HG03432 (cell line): ENCODE measurements around the gene SIGLEC6.
"Not testable (repeated sequence)": the region's sequence is repeated elsewhere in the genome, so short reads cannot be mapped to it uniquely, and the experiment has no call there.

Experiments
- ATAC-seq: cut with Tn5 transposase; IDR thresholded peaks from one replicate; pipeline ENCODE4 v1.9.1; 2021; ENCODE audit warnings: mild to moderate bottlenecking, moderate library complexity; ENCODE audit not compliant: unreplicated experiment

The SIGLEC6 gene

GRCh38 chr19:51509823-51510660 lies 21.4 kb downstream of the SIGLEC6 start:
- ATAC-seq, result no peak

GRCh38 chr19:51508059-51508733 lies 23.3 kb downstream of the SIGLEC6 start:
- no peak for ATAC-seq

GRCh38 chr19:51507640-51508058 lies 23.8 kb downstream of the SIGLEC6 start:
- ATAC-seq, result no peak

- no peak for ATAC-seq
These were observed 24.3 kb downstream of the SIGLEC6 start for GRCh38 chr19:51507192-51507591.

- ATAC-seq, result no peak
These were observed 25.6 kb downstream of the SIGLEC6 start for GRCh38 chr19:51505904-51506303.

- ATAC-seq, result no peak
These were observed 27.6 kb downstream of the SIGLEC6 start for GRCh38 chr19:51503896-51504295.

- ATAC-seq, result no peak
These were observed 28.1 kb downstream of the SIGLEC6 start for GRCh38 chr19:51503286-51503817.

GRCh38 chr19:51501594-51502263 lies 29.7 kb downstream of the SIGLEC6 start, which contains the start of gene SIGLEC12:
SIGLEC12 (minus strand) TSS chr19:51501800; CDS start chr19:51501733, 67 bp downstream.
- ATAC-seq, result no peak

GRCh38 chr19:51500931-51501330 lies 30.5 kb downstream of the SIGLEC6 start:
- not testable (repeated sequence) for ATAC-seq

GRCh38 chr19:51497666-51498065 lies 33.8 kb downstream of the SIGLEC6 start:
- ATAC-seq, result no peak

- ATAC-seq, result no peak
These were observed 37.7 kb downstream of the SIGLEC6 start for GRCh38 chr19:51493776-51494175.

- no peak for ATAC-seq
These were observed 39.9 kb downstream of the SIGLEC6 start for GRCh38 chr19:51491586-51491985.

- no peak for ATAC-seq
These were observed 40.8 kb downstream of the SIGLEC6 start for GRCh38 chr19:51490676-51491075.

GRCh38 chr19:51489113-51489512 lies 42.4 kb downstream of the SIGLEC6 start:
- no peak for ATAC-seq

- ATAC-seq, result no peak
These were observed 43.0 kb downstream of the SIGLEC6 start for GRCh38 chr19:51488491-51488890.

GRCh38 chr19:51485960-51486660 lies 45.4 kb downstream of the SIGLEC6 start:
- ATAC-seq, result no peak

- ATAC-seq, result no peak
These were observed 50.9 kb downstream of the SIGLEC6 start for GRCh38 chr19:51480590-51480989.

- no peak for ATAC-seq
These were observed 51.7 kb downstream of the SIGLEC6 start for GRCh38 chr19:51479531-51480331.

- no peak for ATAC-seq
These were observed 52.9 kb downstream of the SIGLEC6 start, which contains the start of gene CEACAM18 for GRCh38 chr19:51478381-51479234. CEACAM18 (plus strand) TSS chr19:51478539.
